HUES6 (cell line): ENCODE data around the gene ZBTB11.
"Not testable (repeated sequence)": the region's sequence is repeated elsewhere in the genome, so short reads cannot be mapped to it uniquely, and the experiment has no call there.

Experiments used
- H3K27ac ChIP-seq: 2 replicates; pipeline ENCODE4 v1.7.0; 2013; ENCODE audit warnings: low read depth, mild to moderate bottlenecking, low read length, inconsistent platforms
- H3K27me3 ChIP-seq: 2 replicates; pipeline ENCODE4 v1.6.1; 2013; ENCODE audit warnings: low read length; ENCODE audit not compliant: control insufficient read depth, insufficient read depth
- H3K36me3 ChIP-seq: 2 replicates; pipeline ENCODE4 v1.6.1; 2013; ENCODE audit warnings: low read length; ENCODE audit not compliant: control insufficient read depth, insufficient read depth
- H3K4me1 ChIP-seq: 2 replicates; pipeline ENCODE4 v1.6.1; 2013; ENCODE audit warnings: low read length; ENCODE audit not compliant: control insufficient read depth, insufficient read depth
- H3K4me3 ChIP-seq: 2 replicates; pipeline ENCODE4 v1.5.1; 2013; ENCODE audit warnings: low read depth, low read length
- H3K9ac ChIP-seq: one replicate; pipeline ENCODE4 v1.6.1; 2013; ENCODE audit warnings: mild to moderate bottlenecking, low read length
- H3K9me3 ChIP-seq: 2 replicates; pipeline ENCODE4 v1.6.1; 2013; ENCODE audit warnings: low read depth, low read length; ENCODE audit not compliant: control insufficient read depth, insufficient read depth

The ZBTB11 gene

GRCh38 chr3:101687142-101687931 is 10.4 kb upstream of the ZBTB11 start:
- Histone ChIP-seq H3K36me3 (peaks cover 39% of the 10 kb centered on the region), H3K27me3 (no peaks in the 10 kb centered on the region), H3K4me3 (peak overlapping the region; percentile 91), H3K27ac (peak overlapping the region; percentile 1; the same call in 1 of the 2 replicates), H3K9ac (peak overlapping the region; percentile 56), H3K9me3 (no peaks in the 10 kb centered on the region), H3K4me1 (peaks cover 24% of the 10 kb centered on the region)

GRCh38 chr3:101685870-101686307 is 9.0 kb upstream of the ZBTB11 start:
- H3K9me3 ChIP-seq, result no peaks in the 10 kb centered on the region
- H3K27me3 ChIP-seq, result no peaks in the 10 kb centered on the region
- H3K9ac ChIP-seq, result peak overlapping the region; percentile 98
- H3K4me1 ChIP-seq, result peaks cover 15% of the 10 kb centered on the region
- H3K4me3 ChIP-seq, result peak overlapping the region; percentile 91
- peaks cover 54% of the 10 kb centered on the region for H3K36me3 ChIP-seq
- peak overlapping the region; percentile 90 for H3K27ac ChIP-seq

- H3K27ac ChIP-seq, result peak overlapping the region; percentile 90; the same call in 1 of the 2 replicates
- H3K9ac ChIP-seq, result peak overlapping the region; percentile 98
- H3K27me3 ChIP-seq, result no peaks in the 10 kb centered on the region
- H3K4me1 ChIP-seq, result peaks cover 10% of the 10 kb centered on the region
- no peaks in the 10 kb centered on the region for H3K9me3 ChIP-seq
- peaks cover 62% of the 10 kb centered on the region for H3K36me3 ChIP-seq
- peak overlapping the region; percentile 91 for H3K4me3 ChIP-seq
Observed at GRCh38 chr3:101685050-101685400, 8.1 kb upstream of the ZBTB11 start.

- Histone ChIP-seq H3K9ac (no peak overlapping the region), H3K4me3 (no peak overlapping the region), H3K4me1 (peaks cover 12% of the 10 kb centered on the region), H3K27ac (no peak overlapping the region), H3K36me3 (peaks cover 57% of the 10 kb centered on the region), H3K27me3 (no peaks in the 10 kb centered on the region), H3K9me3 (no peaks in the 10 kb centered on the region)
Observed at GRCh38 chr3:101680466-101680865, 3.5 kb upstream of the ZBTB11 start.

GRCh38 chr3:101678837-101679236 is 1.9 kb upstream of the ZBTB11 start:
- H3K9me3 ChIP-seq, H3K4me3 ChIP-seq, H3K9ac ChIP-seq, H3K27ac ChIP-seq, H3K4me1 ChIP-seq, H3K27me3 ChIP-seq: not testable (repeated sequence)
- peaks cover 40% of the 10 kb centered on the region for H3K36me3 ChIP-seq

GRCh38 chr3:101677436-101678286 is 729 bp upstream of the ZBTB11 start:
- peaks cover 29% of the 10 kb centered on the region for H3K36me3 ChIP-seq
- no peaks in the 10 kb centered on the region for H3K9me3 ChIP-seq
- H3K4me1 ChIP-seq, result peaks cover 7% of the 10 kb centered on the region; the same call in 1 of the 2 replicates
- H3K27me3 ChIP-seq, result no peaks in the 10 kb centered on the region
- H3K4me3 ChIP-seq, result peak overlapping the region; percentile 47
- no peak overlapping the region for H3K9ac ChIP-seq
- H3K27ac ChIP-seq, result no peak overlapping the region

- Histone ChIP-seq H3K4me3 (peak overlapping the region; percentile 99), H3K9ac (peak overlapping the region; percentile 95), H3K36me3 (peaks cover 20% of the 10 kb centered on the region), H3K27me3 (no peaks in the 10 kb centered on the region), H3K4me1 (peaks cover 7% of the 10 kb centered on the region; the same call in 1 of the 2 replicates), H3K27ac (peak overlapping the region; percentile 66), H3K9me3 (no peaks in the 10 kb centered on the region)
Observed at GRCh38 chr3:101676216-101676764, 642 bp downstream of the ZBTB11 start.

- Histone ChIP-seq H3K9ac (peak overlapping the region; percentile 46), H3K27ac (no peak overlapping the region; the same call in 1 of the 2 replicates), H3K27me3 (no peaks in the 10 kb centered on the region), H3K4me3 (peak overlapping the region; percentile 99), H3K36me3 (peaks cover 20% of the 10 kb centered on the region), H3K9me3 (no peaks in the 10 kb centered on the region), H3K4me1 (peaks cover 7% of the 10 kb centered on the region; the same call in 1 of the 2 replicates)
Observed at GRCh38 chr3:101675709-101676215, 1.2 kb downstream of the ZBTB11 start.

GRCh38 chr3:101674518-101674917 is 2.4 kb downstream of the ZBTB11 start:
- Histone ChIP-seq H3K36me3 (peaks cover 21% of the 10 kb centered on the region), H3K27me3 (no peaks in the 10 kb centered on the region), H3K4me3 (no peak overlapping the region), H3K9me3 (no peaks in the 10 kb centered on the region), H3K4me1 (peaks cover 7% of the 10 kb centered on the region; the same call in 1 of the 2 replicates), H3K9ac (no peak overlapping the region), H3K27ac (no peak overlapping the region)

- Histone ChIP-seq H3K9ac (no peak overlapping the region), H3K4me3 (no peak overlapping the region), H3K27ac (no peak overlapping the region), H3K27me3 (no peaks in the 10 kb centered on the region), H3K4me1 (peaks cover 7% of the 10 kb centered on the region; the same call in 1 of the 2 replicates), H3K36me3 (peaks cover 24% of the 10 kb centered on the region), H3K9me3 (no peaks in the 10 kb centered on the region)
Observed at GRCh38 chr3:101673953-101674352, 3.0 kb downstream of the ZBTB11 start.
